AG04449 (cell line): ENCODE measurements around the gene CD3D.
"Not testable (repeated sequence)": the region's sequence is repeated elsewhere in the genome, so short reads cannot be mapped to it uniquely, and the experiment has no call there.

Experiments
- CTCF ChIA-PET: fragments of 350-600 bp; formaldehyde crosslinking; extraction: SDS; loops from one replicate; lab custom pipeline; 2021; ENCODE audit warnings: antibody characterized with exemption; lab: Yijun Ruan, JAX
- POLR2A ChIA-PET: fragments of 400-600, 350-600 bp; formaldehyde crosslinking; extraction: SDS; loops from one replicate; lab custom pipeline; 2020; ENCODE audit warnings: antibody characterized with exemption, inconsistent platforms; lab: Yijun Ruan, JAX
- DNase-seq: peaks from one replicate; pipeline ENCODE4 v3.0.0-alpha.2; 2010; ENCODE audit warnings: low read depth, low spot score
- H3K4me3 ChIP-seq: 2 replicates; pipeline ENCODE4 v1.5.1; 2011; ENCODE audit warnings: low read depth, mild to moderate bottlenecking, control low read depth, low read length
- TF ChIP-seq, protein P1 (sequence below): IDR thresholded peaks from one replicate; pipeline ENCODE4 v1.5.1; 2011; ENCODE audit warnings: mild to moderate bottlenecking, moderate library complexity, low read length, control low read depth, inconsistent platforms; ENCODE audit not compliant: insufficient read depth; ENCODE audit errors: missing control alignments

CD3D gene

DNA sequence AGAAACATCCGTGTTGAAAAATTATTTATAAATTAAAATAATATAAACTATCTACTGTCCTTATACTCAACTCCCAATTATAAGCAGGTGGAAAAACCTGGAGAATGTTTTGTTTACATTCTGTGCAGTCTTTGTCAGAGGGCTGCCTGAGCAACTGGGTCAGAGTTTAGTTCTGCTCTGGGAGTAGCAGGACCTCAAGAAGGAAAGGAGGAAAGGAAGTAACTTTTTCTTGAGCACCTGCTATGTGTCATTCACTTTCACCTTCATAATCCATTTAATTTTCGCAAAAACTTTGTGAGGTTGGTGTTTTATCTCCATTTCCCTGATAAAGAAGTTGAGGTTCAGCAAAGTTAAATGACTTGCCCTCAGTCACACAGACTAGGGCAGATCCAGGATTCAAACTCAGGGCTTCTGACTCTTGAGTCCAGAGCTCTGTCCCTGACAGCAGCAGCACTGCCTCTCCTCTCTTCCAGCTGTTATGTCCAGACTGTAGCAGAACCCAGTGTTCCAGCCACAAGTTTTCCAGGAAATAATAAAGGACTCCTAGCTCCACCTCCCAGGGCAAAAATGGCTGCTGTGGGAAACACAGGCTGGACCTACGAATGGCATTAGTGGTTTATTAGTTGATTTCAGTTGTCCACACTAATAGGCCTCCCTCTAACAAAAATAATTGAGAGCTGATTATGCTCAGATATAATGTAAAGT lies 31.6 kb downstream of the CD3D start:
- DNase-seq: no peak
- H3K4me3 ChIP-seq: no peak overlapping the region
- ChIA-PET POLR2A (no interaction called here), CTCF (interaction anchor here (1.0 kb wide), 1 partner anchor 15 kb away, joined by 5 read pairs; no protein-coding TSS in a partner anchor)
- TF ChIP-seq, protein P1, sequence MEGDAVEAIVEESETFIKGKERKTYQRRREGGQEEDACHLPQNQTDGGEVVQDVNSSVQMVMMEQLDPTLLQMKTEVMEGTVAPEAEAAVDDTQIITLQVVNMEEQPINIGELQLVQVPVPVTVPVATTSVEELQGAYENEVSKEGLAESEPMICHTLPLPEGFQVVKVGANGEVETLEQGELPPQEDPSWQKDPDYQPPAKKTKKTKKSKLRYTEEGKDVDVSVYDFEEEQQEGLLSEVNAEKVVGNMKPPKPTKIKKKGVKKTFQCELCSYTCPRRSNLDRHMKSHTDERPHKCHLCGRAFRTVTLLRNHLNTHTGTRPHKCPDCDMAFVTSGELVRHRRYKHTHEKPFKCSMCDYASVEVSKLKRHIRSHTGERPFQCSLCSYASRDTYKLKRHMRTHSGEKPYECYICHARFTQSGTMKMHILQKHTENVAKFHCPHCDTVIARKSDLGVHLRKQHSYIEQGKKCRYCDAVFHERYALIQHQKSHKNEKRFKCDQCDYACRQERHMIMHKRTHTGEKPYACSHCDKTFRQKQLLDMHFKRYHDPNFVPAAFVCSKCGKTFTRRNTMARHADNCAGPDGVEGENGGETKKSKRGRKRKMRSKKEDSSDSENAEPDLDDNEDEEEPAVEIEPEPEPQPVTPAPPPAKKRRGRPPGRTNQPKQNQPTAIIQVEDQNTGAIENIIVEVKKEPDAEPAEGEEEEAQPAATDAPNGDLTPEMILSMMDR: no peak

DNA sequence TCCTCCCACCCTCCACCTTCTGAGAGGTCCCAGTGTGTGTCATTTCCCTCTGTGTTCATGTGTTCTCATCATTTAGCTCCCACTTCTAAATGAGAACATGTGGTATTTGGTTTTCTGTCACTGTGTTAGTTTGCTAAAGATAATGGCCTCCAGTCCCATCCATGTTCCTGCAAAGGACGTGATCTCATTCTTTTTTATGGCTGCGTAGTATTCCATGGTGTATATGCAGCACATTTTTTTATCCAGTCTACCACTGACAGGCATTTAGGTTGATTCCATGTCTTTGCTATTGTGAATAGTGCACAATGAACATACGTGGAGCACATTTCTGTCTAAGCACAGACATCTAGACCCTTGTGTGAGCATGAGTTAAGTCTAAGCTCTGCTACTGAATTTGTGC lies 32.2 kb downstream of the CD3D start:
- ChIA-PET POLR2A (no interaction called here), CTCF (no interaction called here)
- TF ChIP-seq, protein P1: no peak
- no peak for DNase-seq
- no peak overlapping the region for H3K4me3 ChIP-seq

DNA sequence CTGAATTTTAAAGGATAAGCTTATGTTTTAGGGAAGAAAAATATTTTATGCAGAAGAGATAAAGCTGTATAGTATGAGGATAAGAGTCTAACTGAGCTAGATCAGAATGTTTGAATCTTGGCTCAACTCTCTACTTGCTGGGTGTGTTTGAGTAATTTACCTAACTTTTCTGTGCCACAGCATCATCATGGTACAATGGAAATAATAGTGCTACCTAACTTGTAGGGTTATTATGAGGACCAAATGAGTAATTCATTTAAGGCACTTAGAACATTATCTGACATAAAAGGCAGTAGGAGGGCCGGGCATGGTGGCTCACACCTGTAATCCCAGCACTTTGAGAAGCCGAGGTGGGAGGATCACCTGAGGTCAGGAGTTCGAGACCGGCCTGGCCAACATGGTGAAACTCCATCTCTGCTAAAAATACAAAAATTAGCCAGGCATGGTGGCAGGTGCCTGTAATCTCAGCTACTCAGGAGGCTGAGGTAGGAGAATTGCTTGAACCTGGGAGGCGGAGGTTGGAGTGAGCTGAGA lies 33.4 kb downstream of the CD3D start:
- CTCF ChIA-PET: interaction anchor here (1.0 to 1.2 kb wide), 2 partner anchors 10 to 13 kb away, joined by 3 read pairs; no protein-coding TSS in a partner anchor
- POLR2A ChIA-PET, DNase-seq, H3K4me3 ChIP-seq: not testable (repeated sequence)

DNA sequence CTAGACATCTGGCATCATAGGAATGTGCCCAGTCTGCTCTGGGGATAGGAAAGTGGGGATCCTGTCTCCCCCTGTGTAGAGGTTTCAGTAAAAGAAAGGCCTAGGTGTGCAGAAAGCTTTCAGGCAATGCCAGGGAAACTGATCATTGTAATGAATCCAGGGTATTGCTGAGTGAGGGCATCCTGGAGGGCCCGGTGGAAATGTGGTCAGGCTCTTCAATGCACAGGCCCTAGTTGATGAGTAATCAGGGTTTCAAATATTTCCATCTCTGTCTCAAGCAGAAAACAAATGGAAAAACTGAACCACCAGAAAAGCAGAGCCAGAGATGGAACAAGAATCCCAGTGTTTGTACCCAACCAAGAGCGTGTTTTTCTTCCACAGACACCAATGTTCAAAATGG lies 35.9 kb downstream of the CD3D start:
- TF ChIP-seq, protein P1: no peak
- H3K4me3 ChIP-seq: no peak overlapping the region
- no peak for DNase-seq
- ChIA-PET CTCF (interaction anchor here (1.0 kb wide), 1 partner anchor 11 kb away, joined by 4 read pairs; no protein-coding TSS in a partner anchor), POLR2A (no interaction called here)

DNA sequence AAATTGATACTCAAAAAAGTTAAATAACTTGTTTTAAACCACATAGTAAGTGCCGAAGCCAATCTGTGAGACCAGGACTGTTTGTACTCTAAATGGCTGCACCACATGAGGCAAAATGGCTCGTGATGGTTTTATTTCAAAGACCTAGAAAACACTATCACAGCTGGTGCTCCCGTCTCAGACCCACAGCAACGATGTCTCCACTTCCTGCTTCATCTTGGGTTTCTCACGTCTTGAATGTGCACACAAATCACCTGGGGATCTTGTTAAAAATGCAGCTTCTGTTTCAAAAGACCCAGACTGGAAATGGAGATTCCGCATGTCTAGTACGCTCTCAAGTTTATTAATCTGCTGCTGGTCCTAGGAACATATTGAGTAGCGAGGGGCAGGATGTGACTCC lies 36.8 kb downstream of the CD3D start:
- TF ChIP-seq, protein P1: no peak
- CTCF ChIA-PET: interaction anchor here (1.0 kb wide), 1 partner anchor 10 kb away, joined by 4 read pairs; no protein-coding TSS in a partner anchor
- no peak overlapping the region for H3K4me3 ChIP-seq
- no peak for DNase-seq
- POLR2A ChIA-PET: no interaction called here

DNA sequence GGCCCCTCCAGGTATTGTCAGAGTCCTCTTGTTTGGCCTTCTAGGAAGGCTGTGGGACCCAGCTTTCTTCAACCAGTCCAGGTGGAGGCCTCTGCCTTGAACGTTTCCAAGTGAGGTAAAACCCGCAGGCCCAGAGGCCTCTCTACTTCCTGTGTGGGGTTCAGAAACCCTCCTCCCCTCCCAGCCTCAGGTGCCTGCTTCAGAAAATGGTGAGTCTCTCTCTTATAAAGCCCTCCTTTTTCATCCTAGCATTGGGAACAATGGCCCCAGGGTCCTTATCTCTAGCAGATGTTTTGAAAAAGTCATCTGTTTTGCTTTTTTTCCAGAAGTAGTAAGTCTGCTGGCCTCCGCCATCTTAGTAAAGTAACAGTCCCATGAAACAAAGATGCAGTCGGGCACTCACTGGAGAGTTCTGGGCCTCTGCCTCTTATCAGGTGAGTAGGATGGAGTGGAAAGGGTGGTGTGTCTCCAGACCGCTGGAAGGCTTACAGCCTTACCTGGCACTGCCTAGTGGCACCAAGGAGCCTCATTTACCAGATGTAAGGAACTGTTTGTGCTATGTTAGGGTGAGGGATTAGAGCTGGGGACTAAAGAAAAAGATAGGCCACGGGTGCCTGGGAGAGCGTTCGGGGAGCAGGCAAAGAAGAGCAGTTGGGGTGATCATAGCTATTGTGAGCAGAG lies 37.8 kb downstream of the CD3D start, which contains the start of gene CD3E:
Gene CD3E, plus strand, starts transcription at position 163 of the 681 bp plus-strand sequence. Its CDS starts 223 bp downstream, at position 386.
- ChIA-PET CTCF (interaction anchor here (0.7 to 2.2 kb wide), 2 partner anchors 9 to 106 kb away, joined by 3 to 7 read pairs; no protein-coding TSS in a partner anchor), POLR2A (no interaction called here)
- H3K4me3 ChIP-seq: no peak within 1 kb of the TSS
- TF ChIP-seq, protein P1: no peak
- DNase-seq: no peak
